GM18861 (cell line): Measurements from ENCODE around the gene KRTAP10-10.
"Not testable (repeated sequence)": the region's sequence is repeated elsewhere in the genome, so short reads cannot be mapped to it uniquely, and the experiment has no call there.

Source experiments
- ATAC-seq: cut with Tn5 transposase; IDR thresholded peaks from one replicate; pipeline ENCODE4 v1.9.1; 2021; ENCODE audit not compliant: unreplicated experiment

Gene KRTAP10-10

GRCh38 chr21:44650265-44650972 is 13.3 kb downstream of the KRTAP10-10 start:
- ATAC-seq: no peak

- ATAC-seq: no peak
Observed at GRCh38 chr21:44650973-44651675, 14.0 kb downstream of the KRTAP10-10 start.

GRCh38 chr21:44653123-44653522 is 16.0 kb downstream of the KRTAP10-10 start:
- ATAC-seq: no peak

GRCh38 chr21:44653656-44654575 is 16.8 kb downstream of the KRTAP10-10 start:
- no peak for ATAC-seq

- ATAC-seq: no peak
Observed at GRCh38 chr21:44654576-44655175, 17.5 kb downstream of the KRTAP10-10 start, which contains the start of gene KRTAP12-4. Gene KRTAP12-4 (minus strand): TSS chr21:44654659. CDS start chr21:44654614, 45 bp downstream.

- no peak for ATAC-seq
Observed at GRCh38 chr21:44656868-44657267, 19.7 kb downstream of the KRTAP10-10 start.

- ATAC-seq: no peak
Observed at GRCh38 chr21:44657635-44658540, 20.7 kb downstream of the KRTAP10-10 start, which contains the start of gene KRTAP12-3. Gene KRTAP12-3 (plus strand): TSS chr21:44657932. CDS start chr21:44657980, 48 bp downstream.

- no peak for ATAC-seq
Observed at GRCh38 chr21:44658541-44658910, 21.4 kb downstream of the KRTAP10-10 start.

- ATAC-seq: no peak
Observed at GRCh38 chr21:44658913-44659595, 21.9 kb downstream of the KRTAP10-10 start.

GRCh38 chr21:44661567-44661966 is 24.4 kb downstream of the KRTAP10-10 start:
- ATAC-seq: not testable (repeated sequence)

GRCh38 chr21:44664691-44665090 is 27.5 kb downstream of the KRTAP10-10 start:
- ATAC-seq: no peak

GRCh38 chr21:44666401-44667320 is 29.5 kb downstream of the KRTAP10-10 start, which contains the start of gene KRTAP12-2:
Gene KRTAP12-2 (minus strand): TSS chr21:44666927. CDS start chr21:44666886, 41 bp downstream.
- no peak for ATAC-seq

- ATAC-seq: no peak
Observed at GRCh38 chr21:44667612-44668011, 30.5 kb downstream of the KRTAP10-10 start.

- ATAC-seq: no peak
Observed at GRCh38 chr21:44670642-44671432, 33.7 kb downstream of the KRTAP10-10 start.

- no peak for ATAC-seq
Observed at GRCh38 chr21:44671911-44672310, 34.8 kb downstream of the KRTAP10-10 start.

- ATAC-seq: no peak
Observed at GRCh38 chr21:44677881-44678280, 40.7 kb downstream of the KRTAP10-10 start.

- ATAC-seq: no peak
Observed at GRCh38 chr21:44681152-44681551, 44.0 kb downstream of the KRTAP10-10 start.
